ENCODE measurements around the gene GPR162. TPM values are rescaled to one million over a fixed set of nuclear protein-coding genes. Genes with fewer than 3 reads are reported as not detected.

Gene GPR162
- polyA plus RNA-seq, 3 donors: 15.1 to 81.7 (median 16.0) TPM

DNA sequence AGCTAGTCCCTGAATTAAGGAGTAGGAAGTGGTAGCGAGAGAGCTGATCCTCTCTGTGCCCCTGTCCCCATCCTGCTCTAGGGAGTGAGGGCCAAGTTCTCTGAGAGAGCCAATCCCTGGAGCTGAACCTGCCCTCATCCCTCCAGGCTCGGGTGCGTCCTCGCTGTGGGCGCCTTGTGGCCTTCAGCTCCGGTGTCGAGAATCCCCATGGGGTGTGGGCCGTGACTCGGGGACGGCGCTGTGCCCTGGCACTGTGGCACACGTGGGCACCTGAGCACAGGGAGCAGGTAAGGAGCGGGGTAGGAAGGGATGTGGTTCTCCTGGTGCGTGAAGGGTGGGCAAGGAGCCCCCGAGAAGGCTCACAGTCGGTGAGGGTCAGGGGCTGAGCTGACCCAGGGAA, 17.2 kb downstream of the GPR162 start:
- intact Hi-C loops (cut with micrococcal nuclease): no loop called here
- no peaks in the 10 kb centered on the region for H3K79me2 ChIP-seq (ENCODE audit: insufficient read depth, low read length)
- Mint-ChIP-seq H3K36me3 (no peaks in the 10 kb centered on the region), H3K9me3 (no peaks in the 10 kb centered on the region), H3K4me3 (no peak overlapping the region), H3K27ac (peak overlapping the region in 2 of 7 donors; percentile 20 to 78), H3K4me1 (no peaks in the 10 kb centered on the region), H3K27me3 (ENCODE audit: low read depth in 3 of 3) (peaks cover 0 to 4% (median 3%) of the 10 kb centered on the region in 3 donors)
- no peak overlapping the region for H3K4me3 ChIP-seq (replicated peaks in 1 of 3; ENCODE audit: low read depth in 2 of 3, low read length in 3 of 3)
- no peak overlapping the region for H2AFZ ChIP-seq (ENCODE audit: insufficient read depth, low read depth, low read length, poor library complexity, severe bottlenecking)
- H3K4me1 ChIP-seq (ENCODE audit: control insufficient read depth in 1 of 2, insufficient read depth in 2 of 2, low read length in 2 of 2): peaks cover 3 to 4% of the 10 kb centered on the region in 2 donors
- DNase-seq: no peak
- no peaks in the 10 kb centered on the region for H4K20me1 ChIP-seq (ENCODE audit: insufficient read depth, low read length)
- TF ChIP-seq, protein P1, sequence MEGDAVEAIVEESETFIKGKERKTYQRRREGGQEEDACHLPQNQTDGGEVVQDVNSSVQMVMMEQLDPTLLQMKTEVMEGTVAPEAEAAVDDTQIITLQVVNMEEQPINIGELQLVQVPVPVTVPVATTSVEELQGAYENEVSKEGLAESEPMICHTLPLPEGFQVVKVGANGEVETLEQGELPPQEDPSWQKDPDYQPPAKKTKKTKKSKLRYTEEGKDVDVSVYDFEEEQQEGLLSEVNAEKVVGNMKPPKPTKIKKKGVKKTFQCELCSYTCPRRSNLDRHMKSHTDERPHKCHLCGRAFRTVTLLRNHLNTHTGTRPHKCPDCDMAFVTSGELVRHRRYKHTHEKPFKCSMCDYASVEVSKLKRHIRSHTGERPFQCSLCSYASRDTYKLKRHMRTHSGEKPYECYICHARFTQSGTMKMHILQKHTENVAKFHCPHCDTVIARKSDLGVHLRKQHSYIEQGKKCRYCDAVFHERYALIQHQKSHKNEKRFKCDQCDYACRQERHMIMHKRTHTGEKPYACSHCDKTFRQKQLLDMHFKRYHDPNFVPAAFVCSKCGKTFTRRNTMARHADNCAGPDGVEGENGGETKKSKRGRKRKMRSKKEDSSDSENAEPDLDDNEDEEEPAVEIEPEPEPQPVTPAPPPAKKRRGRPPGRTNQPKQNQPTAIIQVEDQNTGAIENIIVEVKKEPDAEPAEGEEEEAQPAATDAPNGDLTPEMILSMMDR (IDR thresholded peaks at IDR 0.05): no peak
- H3K4me2 ChIP-seq (replicated peaks; ENCODE audit: extremely low read depth, low read length, poor library complexity, severe bottlenecking): no peak overlapping the region
- H3K36me3 ChIP-seq (replicated peaks in 1 of 2; ENCODE audit: control insufficient read depth in 1 of 2, insufficient read depth in 2 of 2, low read length in 2 of 2): no peaks in the 10 kb centered on the region
- H3K27ac ChIP-seq (ENCODE audit: low read depth in 1 of 2, low read length in 2 of 2): no peak overlapping the region
- H3K9ac ChIP-seq (ENCODE audit: insufficient read depth, low read length, poor library complexity, severe bottlenecking): no peak overlapping the region
- H3K27me3 ChIP-seq (ENCODE audit: control insufficient read depth in 2 of 2, insufficient read depth in 2 of 2, low read length in 2 of 2): no peaks in the 10 kb centered on the region
- H3K9me3 ChIP-seq (replicated peaks in 1 of 2; ENCODE audit: control insufficient read depth in 1 of 2, insufficient read depth in 1 of 2, low read length in 2 of 2): no peaks in the 10 kb centered on the region
- 96% methylated on average over 11 of the region's 16 CpGs for WGBS (ENCODE audit: insufficient coverage)

GRCh38 chr12:6839482-6840201, 18.0 kb downstream of the GPR162 start:
- Histone ChIP-seq H2AFZ (ENCODE audit: insufficient read depth, low read depth, low read length, poor library complexity, severe bottlenecking) (no peak overlapping the region), H3K27me3 (ENCODE audit: control insufficient read depth in 2 of 2, insufficient read depth in 2 of 2, low read length in 2 of 2) (no peaks in the 10 kb centered on the region), H3K9ac (ENCODE audit: insufficient read depth, low read length, poor library complexity, severe bottlenecking) (no peak overlapping the region), H4K20me1 (ENCODE audit: insufficient read depth, low read length) (no peaks in the 10 kb centered on the region), H3K36me3 (replicated peaks in 1 of 2; ENCODE audit: control insufficient read depth in 1 of 2, insufficient read depth in 2 of 2, low read length in 2 of 2) (no peaks in the 10 kb centered on the region), H3K79me2 (ENCODE audit: insufficient read depth, low read length) (no peaks in the 10 kb centered on the region), H3K9me3 (replicated peaks in 1 of 2; ENCODE audit: control insufficient read depth in 1 of 2, insufficient read depth in 1 of 2, low read length in 2 of 2) (no peaks in the 10 kb centered on the region), H3K4me3 (replicated peaks in 1 of 3; ENCODE audit: low read depth in 2 of 3, low read length in 3 of 3) (no peak overlapping the region), H3K4me2 (replicated peaks; ENCODE audit: extremely low read depth, low read length, poor library complexity, severe bottlenecking) (no peak overlapping the region), H3K4me1 (ENCODE audit: control insufficient read depth in 1 of 2, insufficient read depth in 2 of 2, low read length in 2 of 2) (peaks cover 3 to 4% of the 10 kb centered on the region in 2 donors), H3K27ac (ENCODE audit: low read depth in 1 of 2, low read length in 2 of 2) (no peak overlapping the region)
- peak overlapping the region in 1 of 7 donors; percentile 18 for H3K27ac Mint-ChIP-seq
- peaks cover 0 to 4% (median 3%) of the 10 kb centered on the region in 3 donors for H3K27me3 Mint-ChIP-seq (ENCODE audit: low read depth in 3 of 3)
- no peak for DNase-seq
- H3K36me3 Mint-ChIP-seq: no peaks in the 10 kb centered on the region
- intact Hi-C loops (cut with micrococcal nuclease): no loop called here
- TF ChIP-seq, protein P1 (IDR thresholded peaks at IDR 0.05): no peak
- H3K4me1 Mint-ChIP-seq: no peaks in the 10 kb centered on the region
- no peaks in the 10 kb centered on the region for H3K9me3 Mint-ChIP-seq
- H3K4me3 Mint-ChIP-seq: no peak overlapping the region
- WGBS (ENCODE audit: insufficient coverage): 96% methylated on average over 7 of the region's 10 CpGs

Data from CD14-positive monocyte (primary cell).